DMS 273 treated with DMSO at 0.1 percent for 48 hours (cell line): ENCODE data around the gene TSHZ2.

Source experiments
- DNase-seq: peaks from one replicate; lab custom pipeline; 2025; lab: John Stamatoyannopoulos, UW

The TSHZ2 gene

DNA sequence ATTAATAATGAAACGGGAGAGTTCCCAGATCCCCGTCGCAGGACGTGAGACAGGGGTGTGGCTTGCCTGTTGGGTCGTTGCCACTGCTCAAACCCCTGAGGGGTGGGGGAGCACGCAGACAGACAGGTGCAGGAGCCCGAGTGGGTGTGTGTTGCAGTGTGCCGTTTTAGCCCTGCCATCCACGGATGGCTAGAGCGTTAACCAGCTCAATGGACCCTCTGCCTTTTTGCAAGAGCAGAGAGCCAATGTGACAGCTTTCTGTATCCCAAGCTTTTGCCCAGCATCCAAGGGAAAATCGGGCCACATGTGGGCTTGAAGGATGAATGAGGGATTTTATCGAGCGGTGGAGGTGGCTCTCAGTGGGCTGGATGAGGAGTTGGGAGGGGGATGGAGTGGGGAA lies 237.9 kb downstream of the TSHZ2 start:
- DNase-seq, result no peak

DNA sequence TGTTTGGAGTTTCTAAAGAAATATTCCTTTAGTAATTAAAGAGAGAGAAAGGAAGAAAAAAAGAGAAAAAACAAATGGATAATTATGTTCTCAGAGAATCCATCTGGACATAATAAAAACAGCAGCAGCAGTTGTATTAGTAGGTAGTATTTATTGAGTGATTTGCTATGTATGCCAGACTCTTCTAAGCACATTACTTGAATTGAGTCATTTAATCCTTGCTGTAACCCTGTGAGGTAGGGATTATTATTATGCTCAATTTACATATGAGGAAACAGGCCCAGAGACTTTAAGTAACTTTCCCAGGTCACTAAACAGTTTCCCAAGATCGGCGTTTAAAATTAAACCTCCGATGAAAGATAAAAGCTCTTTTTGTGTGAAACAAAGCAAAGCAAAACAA lies 238.8 kb downstream of the TSHZ2 start:
- DNase-seq, result no peak

DNA sequence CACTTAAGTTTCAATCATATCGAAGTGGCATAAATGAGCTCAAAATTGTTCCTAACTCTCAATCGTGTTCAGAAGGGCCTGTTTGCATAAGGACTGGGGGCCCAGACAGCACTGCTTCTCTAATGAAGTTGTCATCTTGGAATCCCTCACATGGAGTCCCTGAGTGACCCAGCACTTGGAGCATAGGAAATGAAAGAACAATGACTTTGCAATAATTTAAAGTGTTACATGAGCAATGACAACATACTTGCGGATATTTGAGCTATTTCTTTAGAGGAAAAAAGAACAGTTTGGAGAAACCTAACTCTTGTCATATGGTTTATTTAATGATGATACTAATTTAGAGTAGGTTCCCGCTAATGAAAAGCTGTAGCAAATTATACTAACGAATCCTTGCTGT lies 239.9 kb downstream of the TSHZ2 start:
- DNase-seq, result no peak

- DNase-seq, result no peak
These were observed 242.2 kb downstream of the TSHZ2 start for GRCh38 chr20:53214392-53214791.

GRCh38 chr20:53215166-53215565 lies 243.0 kb downstream of the TSHZ2 start:
- no peak for DNase-seq

DNA sequence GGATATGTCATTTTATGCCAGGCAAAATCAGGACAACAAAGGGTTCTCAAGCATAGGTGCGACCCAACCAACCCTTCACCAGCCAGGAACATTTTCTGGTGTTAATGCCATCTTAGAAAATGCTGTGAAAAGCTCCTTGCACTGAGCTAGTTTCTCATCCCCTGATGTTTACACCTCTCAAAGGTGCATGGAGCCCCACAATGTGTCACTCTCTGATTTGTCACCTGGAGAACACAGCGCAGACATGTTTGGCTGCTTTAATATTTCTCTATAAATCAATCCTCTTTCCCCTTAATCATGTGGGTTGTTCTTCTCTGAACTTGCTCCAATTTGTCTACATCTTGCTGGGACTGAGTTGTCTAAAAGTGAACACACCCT lies 244.3 kb downstream of the TSHZ2 start:
- no peak for DNase-seq

DNA sequence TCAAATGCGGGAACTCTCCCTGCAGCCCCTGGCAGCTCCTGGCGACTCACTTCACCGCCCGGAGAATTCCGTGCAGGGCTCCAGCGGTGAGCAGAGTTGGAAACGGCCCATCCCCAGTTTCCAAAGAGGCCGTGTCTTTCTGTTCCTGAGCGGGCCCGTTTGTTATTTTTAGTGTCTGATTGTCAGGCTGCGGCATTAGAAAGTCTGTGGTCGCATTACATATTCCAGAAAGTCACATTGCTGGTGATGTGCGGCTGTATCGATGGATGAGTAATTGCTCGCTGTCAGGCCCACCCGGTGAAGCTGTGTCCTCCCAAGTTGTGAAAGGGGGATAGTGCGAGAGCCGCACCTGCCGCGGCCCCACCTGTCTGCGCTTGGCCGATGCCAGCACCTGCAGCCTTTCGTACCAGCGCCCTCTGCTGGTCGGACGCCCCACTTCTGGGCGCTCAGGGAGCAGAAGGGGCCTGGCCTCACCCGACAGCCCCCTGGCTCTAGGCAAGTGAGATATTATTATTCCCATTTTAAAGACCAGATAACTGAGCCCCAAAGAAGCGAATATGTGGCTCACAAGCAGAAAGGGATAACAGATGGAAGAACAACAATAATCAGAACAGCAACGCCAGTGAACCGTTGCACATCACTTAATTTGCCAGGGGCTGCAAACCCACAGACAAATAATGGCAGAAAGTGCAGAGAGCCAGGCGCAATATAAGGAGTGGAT lies 244.9 kb downstream of the TSHZ2 start:
- DNase-seq, result no peak

- no peak for DNase-seq
These were observed 248.5 kb downstream of the TSHZ2 start for GRCh38 chr20:53220482-53221307.

- DNase-seq, result no peak
These were observed 249.6 kb downstream of the TSHZ2 start for GRCh38 chr20:53221731-53222130.

DNA sequence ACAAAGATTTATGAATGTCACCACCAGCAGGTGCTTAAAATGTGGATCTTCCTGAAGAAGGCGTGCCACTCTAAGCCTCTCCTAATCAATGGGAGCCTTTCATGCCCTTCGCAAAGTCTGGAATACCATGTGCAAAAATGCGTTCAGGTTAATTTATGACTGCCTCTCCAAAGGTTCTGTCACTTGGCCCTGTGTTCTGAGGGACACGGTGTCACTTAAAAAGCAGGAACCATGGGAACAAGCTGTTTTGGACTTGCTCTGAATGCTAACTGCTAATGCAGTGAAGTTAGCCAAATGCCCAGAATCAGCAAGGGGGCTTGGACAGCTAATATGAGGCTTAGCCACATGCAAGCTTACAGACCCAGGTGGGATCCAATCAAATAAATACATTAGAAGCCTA lies 250.3 kb downstream of the TSHZ2 start:
- DNase-seq, result no peak

GRCh38 chr20:53222932-53223331 lies 250.8 kb downstream of the TSHZ2 start:
- DNase-seq, result no peak

GRCh38 chr20:53223626-53224172 lies 251.5 kb downstream of the TSHZ2 start:
- no peak for DNase-seq

DNA sequence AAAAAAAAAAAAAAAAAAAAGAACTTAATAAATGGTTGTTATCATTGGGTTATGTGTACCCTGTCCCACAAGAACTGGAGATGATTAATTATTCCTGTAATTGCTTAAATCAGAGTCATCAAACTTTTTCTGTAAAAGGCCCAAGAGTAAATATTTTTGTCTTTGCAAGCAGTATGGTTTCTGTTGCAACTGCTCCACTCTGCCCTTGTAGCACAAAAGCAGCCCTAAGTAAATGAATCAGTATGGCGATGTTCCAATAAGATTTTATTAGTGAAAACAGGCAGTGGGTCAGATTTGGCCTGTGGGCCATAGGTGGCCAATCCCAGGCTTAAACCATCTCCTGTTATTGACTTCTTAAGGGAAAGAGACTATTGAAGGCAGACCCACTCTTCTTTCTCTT lies 252.7 kb downstream of the TSHZ2 start:
- no peak for DNase-seq

- no peak for DNase-seq
These were observed 254.7 kb downstream of the TSHZ2 start for GRCh38 chr20:53226826-53227225.

GRCh38 chr20:53227523-53227922 lies 255.4 kb downstream of the TSHZ2 start:
- DNase-seq, result no peak

DNA sequence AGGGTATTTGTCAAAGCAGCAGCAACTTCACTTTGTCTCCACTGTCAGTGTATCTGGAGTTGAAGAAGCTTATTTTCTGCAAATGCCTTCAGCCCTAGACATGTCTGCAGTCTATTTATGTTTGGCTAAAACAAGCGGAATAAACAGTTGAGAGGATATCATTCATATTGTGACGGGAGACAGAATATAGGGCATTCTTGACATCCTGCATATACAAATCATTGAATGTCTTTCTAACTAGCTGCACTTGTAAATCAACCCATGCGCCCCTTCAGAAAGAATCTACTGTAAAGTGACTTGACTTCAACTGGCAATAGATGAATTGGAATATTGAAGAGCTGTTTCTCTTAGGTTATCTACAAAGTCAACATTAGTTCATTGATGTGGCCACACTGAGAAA lies 258.9 kb downstream of the TSHZ2 start:
- no peak for DNase-seq

- no peak for DNase-seq
These were observed 265.3 kb downstream of the TSHZ2 start for GRCh38 chr20:53237461-53237860.

DNA sequence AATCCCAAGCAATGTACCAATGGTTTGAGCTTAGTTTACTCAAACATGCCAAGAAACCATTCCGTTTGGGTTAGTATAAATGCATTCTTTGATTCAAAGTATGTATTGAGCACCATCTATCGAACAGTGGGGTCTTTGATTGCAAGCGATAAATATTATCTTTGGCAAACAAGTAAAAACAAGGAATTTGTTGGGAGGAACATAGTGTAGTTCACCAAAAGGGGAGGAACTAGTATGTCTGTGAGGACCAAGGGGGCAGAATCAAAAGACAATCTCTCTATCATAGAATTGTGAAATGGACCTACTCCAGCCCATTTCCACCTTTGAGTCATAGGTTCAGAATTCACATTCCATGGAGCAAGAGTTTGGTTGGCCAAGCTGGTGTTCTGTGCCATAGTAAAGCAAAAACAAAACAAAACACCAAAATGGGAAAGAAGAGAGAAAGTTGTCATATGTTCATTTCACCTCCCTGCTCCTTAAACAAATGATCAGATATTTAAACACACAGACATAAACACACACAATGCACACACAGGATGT lies 266.0 kb downstream of the TSHZ2 start:
- DNase-seq, result no peak

DNA sequence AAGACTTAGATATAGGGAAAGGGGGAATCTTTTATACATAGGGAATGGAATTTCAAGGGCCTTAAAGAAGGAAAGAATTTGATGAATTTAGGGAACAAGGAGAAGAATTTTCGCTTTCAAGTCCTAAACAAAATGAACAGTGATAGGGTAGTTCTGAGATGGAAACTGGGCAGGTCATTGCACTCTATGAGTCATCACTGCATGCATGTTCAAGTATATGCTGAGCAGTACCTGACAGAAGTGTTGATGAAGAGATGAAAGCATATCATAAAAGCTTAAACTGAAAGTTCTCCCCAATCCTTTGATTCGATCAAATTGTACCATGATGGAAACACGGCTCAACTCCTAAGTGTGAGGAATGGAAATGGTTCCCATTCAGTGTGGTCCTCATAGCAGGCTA lies 271.0 kb downstream of the TSHZ2 start:
- DNase-seq, result no peak

DNA sequence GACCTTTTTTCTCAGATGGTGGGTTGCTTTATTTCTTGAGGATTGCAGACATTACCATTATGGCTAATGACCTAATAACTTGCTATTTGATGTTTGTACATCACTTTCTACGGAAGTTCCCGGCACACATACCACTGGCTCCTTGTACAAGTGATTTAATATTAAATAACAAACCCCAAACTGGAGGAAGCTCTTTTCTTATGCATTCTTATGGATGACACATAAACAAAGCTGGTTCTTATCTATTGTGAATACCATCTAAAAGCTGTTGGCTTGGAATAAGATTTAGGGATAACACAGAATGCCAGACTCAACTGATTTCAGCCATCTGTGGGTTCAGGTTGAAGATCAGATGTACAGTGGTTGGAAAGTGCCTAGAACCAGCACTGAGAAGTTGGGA lies 272.6 kb downstream of the TSHZ2 start:
- DNase-seq, result no peak

GRCh38 chr20:53245574-53245973 lies 273.4 kb downstream of the TSHZ2 start:
- no peak for DNase-seq

DNA sequence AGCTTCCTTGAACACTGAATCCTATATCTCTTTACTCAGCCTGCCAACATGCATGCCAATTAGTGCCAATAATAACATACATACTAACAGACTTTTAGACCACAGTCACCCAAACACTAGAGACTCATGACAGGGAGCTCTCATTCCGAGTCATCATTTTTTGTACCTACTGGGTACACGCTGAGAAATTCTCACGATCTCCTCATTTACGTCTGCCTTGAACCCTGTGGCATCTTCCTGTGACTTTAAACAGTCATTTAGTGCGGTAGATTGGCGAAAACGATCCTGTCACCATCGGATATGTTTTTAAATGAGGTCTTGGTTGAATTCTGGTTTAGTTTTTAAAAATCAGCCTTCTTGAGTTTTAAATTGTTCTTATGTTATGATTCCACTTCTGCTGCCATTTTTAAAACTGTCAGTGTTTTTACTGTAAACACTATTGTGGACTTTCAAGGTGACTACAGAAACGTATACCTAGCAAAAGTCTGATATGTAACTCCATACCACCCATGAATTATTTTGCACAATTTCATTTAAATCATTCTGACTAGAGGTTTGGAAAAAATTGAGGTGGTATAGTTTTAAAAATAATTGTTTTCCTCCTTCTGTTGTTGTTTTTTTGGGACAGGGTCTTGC lies 275.4 kb downstream of the TSHZ2 start:
- DNase-seq, result no peak

GRCh38 chr20:53250456-53250855 lies 278.3 kb downstream of the TSHZ2 start:
- DNase-seq, result no peak
